K562 (cell line): ENCODE measurements around the gene TPD52L1. TPM values are rescaled to one million over a fixed set of nuclear protein-coding genes. Genes with fewer than 3 reads are reported as not detected.

Experiments used
- ELF1 ChIP-seq: fragments of 200-800 bp; sonication (Bioruptor generic); IDR thresholded peaks from 2 replicates; pipeline ENCODE4 v1.6.1; 2016; ENCODE audit warnings: missing genetic modification characterization, missing compliant biosample characterization
- ELK1 ChIP-seq: sonication (generic); formaldehyde crosslinking; IDR thresholded peaks from 2 replicates; pipeline ENCODE4 v1.8.1; 2022; ENCODE audit warnings: missing genetic modification reagents
- FOXK2 ChIP-seq, 2 experiments: fragments of 450-650 bp; IDR thresholded peaks in 1 of 2; conservative IDR thresholded peaks in 1 of 2; 2 replicates each; pipeline ENCODE4 v1.6.1; 2016; ENCODE audit warnings: low read depth in 2 of 2, mild to moderate bottlenecking in 1 of 2
- GTF2A2 ChIP-seq: IDR thresholded peaks from 2 replicates; pipeline ENCODE4 v1.6.1; 2016; ENCODE audit warnings: mild to moderate bottlenecking, missing genetic modification characterization, missing compliant biosample characterization
- JUNB ChIP-seq: fragments of 450-650 bp; formaldehyde crosslinking; conservative IDR thresholded peaks from 2 replicates; pipeline ENCODE4 v1.4.0; 2020; ENCODE audit warnings: mild to moderate bottlenecking
- RUNX1 ChIP-seq: sonication (generic); IDR thresholded peaks from 2 replicates; pipeline ENCODE4 v1.6.1; 2016; ENCODE audit warnings: antibody characterized with exemption, low read depth
- SP1 ChIP-seq: sonication (generic); formaldehyde crosslinking; IDR thresholded peaks from 2 replicates; pipeline ENCODE4 v1.8.1; 2022; ENCODE audit warnings: mild to moderate bottlenecking, missing genetic modification reagents
- TARDBP ChIP-seq: fragments of 450-650 bp; IDR thresholded peaks from 2 replicates; pipeline ENCODE4 v1.6.1; 2016
- TBP ChIP-seq: optimal IDR thresholded peaks from 2 replicates; pipeline ENCODE3; 2011; ENCODE audit warnings: low read depth, low read length, improper control_type of control experiment
- ZNF76 ChIP-seq: fragments of 250-450 bp; sonication (Bioruptor Pico); IDR thresholded peaks from 2 replicates; pipeline ENCODE4 v1.4.0; 2020; ENCODE audit warnings: mild to moderate bottlenecking, moderate library complexity, borderline replicate concordance
- polyA plus RNA-seq, 8 experiments: library from polyadenylated mRNA; depleted of rRNA in 4 of 8; stranded (reverse) in 5 of 8; unstranded in 3 of 8; fragments of >200 nt; fragmentation: Nextera tagmentation in 2 of 8; fragmentation: Illumina TruSeq in 1 of 8; extraction: Ambion mirVana in 2 of 8; extraction: Trizol in 1 of 8; gene quantifications; 2 replicates each; pipeline versions ENCODE4 v1.2.1 to v1.2.3, GENCODE V29; 2011 to 2014; ENCODE audit warnings: inconsistent platforms in 1 of 8, missing spikeins in 1 of 8
- total RNA-seq, 7 experiments: library from RNA; depleted of rRNA in 6 of 7; stranded (reverse); fragments of >200 nt in 6 of 7; fragmentation: Illumina TruSeq in 2 of 7; extraction: Trizol in 2 of 7; gene quantifications; 2 replicates each; pipeline versions ENCODE4 v1.2.1 to v1.2.3, GENCODE V29; 2011 to 2021; ENCODE audit warnings: low replicate concordance in 1 of 7
- TF ChIP-seq, protein P1 (sequence below): fragments of 250-450 bp; sonication (Bioruptor Pico); IDR thresholded peaks from 2 replicates; pipeline ENCODE4 v1.5.0; 2021; ENCODE audit warnings: mild to moderate bottlenecking, moderate library complexity
- TF ChIP-seq, protein P2 (sequence below): sonication (generic); formaldehyde crosslinking; IDR thresholded peaks from 2 replicates; pipeline ENCODE4 v1.8.0; 2023; ENCODE audit warnings: missing genetic modification reagents, mild to moderate bottlenecking, borderline replicate concordance
- TF ChIP-seq, protein P3 (sequence below): IDR thresholded peaks from 3 replicates; pipeline ENCODE4 v1.6.1; 2011; ENCODE audit warnings: borderline replicate concordance, mild to moderate bottlenecking, moderate library complexity; ENCODE audit not compliant: insufficient read length; ENCODE audit errors: extremely low read depth

Gene TPD52L1
- total and polyA plus RNA-seq, 9 of the 15 experiments (the other 6 are each of a cell fraction or from before 2014, with no cell fraction given) = 12.9 to 149 (median 75.7) TPM

- TF ChIP-seq, protein P1, sequence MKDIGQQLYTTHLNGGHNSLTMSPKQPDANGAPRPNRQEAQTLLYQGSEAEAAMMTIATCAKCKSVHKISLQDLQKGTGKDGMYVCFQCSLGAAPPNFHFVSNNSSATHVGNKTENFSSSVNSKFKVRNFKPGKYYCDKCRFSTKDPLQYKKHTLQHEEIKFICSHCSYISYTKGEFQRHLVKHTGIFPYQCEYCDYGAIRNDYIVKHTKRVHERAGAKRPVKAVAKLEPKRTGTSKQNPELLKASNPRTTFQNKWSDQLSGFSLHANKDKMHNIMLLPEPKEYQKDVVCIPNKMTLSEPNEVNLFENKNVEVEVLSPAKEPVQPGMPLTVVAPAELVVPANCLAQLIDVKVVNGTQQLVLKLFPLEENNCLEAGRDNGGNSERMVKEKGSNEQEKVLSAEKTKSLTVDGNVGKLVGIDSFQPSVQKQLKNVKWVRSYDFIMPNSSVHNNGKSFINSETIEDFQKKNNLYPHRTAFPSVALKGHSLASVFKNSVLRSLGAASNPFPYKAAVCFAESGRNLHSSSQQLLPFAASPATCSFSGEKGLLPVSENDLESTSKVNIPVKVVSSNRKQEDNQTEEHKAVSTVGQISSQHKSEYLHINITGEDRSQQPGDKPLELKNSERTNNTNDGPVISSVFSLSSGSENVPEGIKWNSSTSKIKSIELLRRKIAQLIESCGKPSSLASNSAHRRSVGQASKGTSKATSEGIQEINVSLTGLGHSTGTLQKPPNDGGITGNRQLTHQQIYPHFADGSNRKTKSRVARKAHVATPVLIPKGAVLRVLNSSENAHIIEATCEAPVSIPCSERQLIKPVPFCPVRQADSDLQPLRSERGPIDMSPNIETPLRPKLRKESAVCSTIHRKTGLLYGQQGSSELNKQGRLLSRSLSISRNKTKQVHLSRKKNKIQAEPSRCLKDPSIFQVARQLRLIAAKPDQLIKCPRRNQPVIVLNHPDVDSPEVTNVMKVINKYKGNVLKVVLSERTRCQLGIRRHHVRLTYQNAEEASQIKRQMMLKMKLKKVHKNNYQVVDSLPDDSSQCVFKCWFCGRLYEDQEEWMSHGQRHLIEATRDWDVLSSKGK (CRISPR knock-in tag) = no peak
- TF ChIP-seq TARDBP (no peak), FOXK2 (conservative IDR thresholded peaks at IDR 0.05 in 1 of 2, IDR thresholded peaks at IDR 0.05 in 1 of 2; ENCODE audit: low read depth in 2 of 2) (no peak), GTF2A2 (tag) (no peak), ELF1 (tag) (no peak), JUNB (CRISPR knock-in tag) (no peak), RUNX1 (no peak), TBP (no peak), SP1 (CRISPR knock-in tag) (no peak), ELK1 (CRISPR knock-in tag) (no peak), ZNF76 (no peak)
- TF ChIP-seq, protein P2, sequence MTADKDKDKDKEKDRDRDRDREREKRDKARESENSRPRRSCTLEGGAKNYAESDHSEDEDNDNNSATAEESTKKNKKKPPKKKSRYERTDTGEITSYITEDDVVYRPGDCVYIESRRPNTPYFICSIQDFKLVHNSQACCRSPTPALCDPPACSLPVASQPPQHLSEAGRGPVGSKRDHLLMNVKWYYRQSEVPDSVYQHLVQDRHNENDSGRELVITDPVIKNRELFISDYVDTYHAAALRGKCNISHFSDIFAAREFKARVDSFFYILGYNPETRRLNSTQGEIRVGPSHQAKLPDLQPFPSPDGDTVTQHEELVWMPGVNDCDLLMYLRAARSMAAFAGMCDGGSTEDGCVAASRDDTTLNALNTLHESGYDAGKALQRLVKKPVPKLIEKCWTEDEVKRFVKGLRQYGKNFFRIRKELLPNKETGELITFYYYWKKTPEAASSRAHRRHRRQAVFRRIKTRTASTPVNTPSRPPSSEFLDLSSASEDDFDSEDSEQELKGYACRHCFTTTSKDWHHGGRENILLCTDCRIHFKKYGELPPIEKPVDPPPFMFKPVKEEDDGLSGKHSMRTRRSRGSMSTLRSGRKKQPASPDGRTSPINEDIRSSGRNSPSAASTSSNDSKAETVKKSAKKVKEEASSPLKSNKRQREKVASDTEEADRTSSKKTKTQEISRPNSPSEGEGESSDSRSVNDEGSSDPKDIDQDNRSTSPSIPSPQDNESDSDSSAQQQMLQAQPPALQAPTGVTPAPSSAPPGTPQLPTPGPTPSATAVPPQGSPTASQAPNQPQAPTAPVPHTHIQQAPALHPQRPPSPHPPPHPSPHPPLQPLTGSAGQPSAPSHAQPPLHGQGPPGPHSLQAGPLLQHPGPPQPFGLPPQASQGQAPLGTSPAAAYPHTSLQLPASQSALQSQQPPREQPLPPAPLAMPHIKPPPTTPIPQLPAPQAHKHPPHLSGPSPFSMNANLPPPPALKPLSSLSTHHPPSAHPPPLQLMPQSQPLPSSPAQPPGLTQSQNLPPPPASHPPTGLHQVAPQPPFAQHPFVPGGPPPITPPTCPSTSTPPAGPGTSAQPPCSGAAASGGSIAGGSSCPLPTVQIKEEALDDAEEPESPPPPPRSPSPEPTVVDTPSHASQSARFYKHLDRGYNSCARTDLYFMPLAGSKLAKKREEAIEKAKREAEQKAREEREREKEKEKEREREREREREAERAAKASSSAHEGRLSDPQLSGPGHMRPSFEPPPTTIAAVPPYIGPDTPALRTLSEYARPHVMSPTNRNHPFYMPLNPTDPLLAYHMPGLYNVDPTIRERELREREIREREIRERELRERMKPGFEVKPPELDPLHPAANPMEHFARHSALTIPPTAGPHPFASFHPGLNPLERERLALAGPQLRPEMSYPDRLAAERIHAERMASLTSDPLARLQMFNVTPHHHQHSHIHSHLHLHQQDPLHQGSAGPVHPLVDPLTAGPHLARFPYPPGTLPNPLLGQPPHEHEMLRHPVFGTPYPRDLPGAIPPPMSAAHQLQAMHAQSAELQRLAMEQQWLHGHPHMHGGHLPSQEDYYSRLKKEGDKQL (CRISPR knock-in tag) = no peak
- TF ChIP-seq, protein P3, sequence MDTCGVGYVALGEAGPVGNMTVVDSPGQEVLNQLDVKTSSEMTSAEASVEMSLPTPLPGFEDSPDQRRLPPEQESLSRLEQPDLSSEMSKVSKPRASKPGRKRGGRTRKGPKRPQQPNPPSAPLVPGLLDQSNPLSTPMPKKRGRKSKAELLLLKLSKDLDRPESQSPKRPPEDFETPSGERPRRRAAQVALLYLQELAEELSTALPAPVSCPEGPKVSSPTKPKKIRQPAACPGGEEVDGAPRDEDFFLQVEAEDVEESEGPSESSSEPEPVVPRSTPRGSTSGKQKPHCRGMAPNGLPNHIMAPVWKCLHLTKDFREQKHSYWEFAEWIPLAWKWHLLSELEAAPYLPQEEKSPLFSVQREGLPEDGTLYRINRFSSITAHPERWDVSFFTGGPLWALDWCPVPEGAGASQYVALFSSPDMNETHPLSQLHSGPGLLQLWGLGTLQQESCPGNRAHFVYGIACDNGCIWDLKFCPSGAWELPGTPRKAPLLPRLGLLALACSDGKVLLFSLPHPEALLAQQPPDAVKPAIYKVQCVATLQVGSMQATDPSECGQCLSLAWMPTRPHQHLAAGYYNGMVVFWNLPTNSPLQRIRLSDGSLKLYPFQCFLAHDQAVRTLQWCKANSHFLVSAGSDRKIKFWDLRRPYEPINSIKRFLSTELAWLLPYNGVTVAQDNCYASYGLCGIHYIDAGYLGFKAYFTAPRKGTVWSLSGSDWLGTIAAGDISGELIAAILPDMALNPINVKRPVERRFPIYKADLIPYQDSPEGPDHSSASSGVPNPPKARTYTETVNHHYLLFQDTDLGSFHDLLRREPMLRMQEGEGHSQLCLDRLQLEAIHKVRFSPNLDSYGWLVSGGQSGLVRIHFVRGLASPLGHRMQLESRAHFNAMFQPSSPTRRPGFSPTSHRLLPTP = no peak
Measured at GRCh38 chr6:125201961-125202729, 48.6 kb downstream of the TPD52L1 start (continued).
